HG02763 (cell line): ENCODE results near the gene RELT.

ENCODE experiments used
- ATAC-seq: cut with Tn5 transposase; IDR thresholded peaks from one replicate; pipeline ENCODE4 v1.9.1; 2021; ENCODE audit warnings: mild to moderate bottlenecking, moderate library complexity; ENCODE audit not compliant: unreplicated experiment

The RELT gene

GRCh38 chr11:73376160-73376802, at the start of gene RELT:
TSS of gene RELT (plus strand) at chr11:73376399. CDS start at chr11:73389137, 12,738 bp downstream.
- ATAC-seq = peak; percentile 71

GRCh38 chr11:73326929-73327811, 49.0 kb upstream of the RELT start:
- ATAC-seq = no peak

GRCh38 chr11:73327812-73328364, 48.3 kb upstream of the RELT start:
- no peak for ATAC-seq

GRCh38 chr11:73330569-73331093, 45.6 kb upstream of the RELT start:
- no peak for ATAC-seq

- no peak for ATAC-seq
These were observed 44.9 kb upstream of the RELT start for GRCh38 chr11:73331138-73331916.

GRCh38 chr11:73333173-73333572, 43.0 kb upstream of the RELT start:
- no peak for ATAC-seq

- no peak for ATAC-seq
These were observed 42.4 kb upstream of the RELT start for GRCh38 chr11:73333640-73334383.

- ATAC-seq = no peak
These were observed 41.6 kb upstream of the RELT start for GRCh38 chr11:73334384-73335203.

GRCh38 chr11:73335204-73335923, 40.8 kb upstream of the RELT start:
- ATAC-seq = no peak

GRCh38 chr11:73337846-73338245, 38.4 kb upstream of the RELT start:
- no peak for ATAC-seq

- no peak for ATAC-seq
These were observed 37.9 kb upstream of the RELT start for GRCh38 chr11:73338279-73338678.

GRCh38 chr11:73340164-73340563, 36.0 kb upstream of the RELT start:
- ATAC-seq = no peak

GRCh38 chr11:73342633-73343032, 33.6 kb upstream of the RELT start:
- ATAC-seq = no peak

GRCh38 chr11:73343076-73343873, 32.9 kb upstream of the RELT start:
- ATAC-seq = no peak

- no peak for ATAC-seq
These were observed 32.0 kb upstream of the RELT start for GRCh38 chr11:73344191-73344607.

- ATAC-seq = no peak
These were observed 30.6 kb upstream of the RELT start for GRCh38 chr11:73345481-73346160.

- no peak for ATAC-seq
These were observed 29.8 kb upstream of the RELT start for GRCh38 chr11:73346186-73346935.
